HG03378 (cell line): Measurements from ENCODE around the gene IQSEC2.

Source experiments
- ATAC-seq: cut with Tn5 transposase; IDR thresholded peaks from one replicate; pipeline ENCODE4 v1.9.1; 2021; ENCODE audit warnings: mild to moderate bottlenecking, moderate library complexity; ENCODE audit not compliant: unreplicated experiment

Gene IQSEC2

GRCh38 chrX:53305219-53305995, 24.0 kb upstream of the IQSEC2 start:
- ATAC-seq = no peak

DNA sequence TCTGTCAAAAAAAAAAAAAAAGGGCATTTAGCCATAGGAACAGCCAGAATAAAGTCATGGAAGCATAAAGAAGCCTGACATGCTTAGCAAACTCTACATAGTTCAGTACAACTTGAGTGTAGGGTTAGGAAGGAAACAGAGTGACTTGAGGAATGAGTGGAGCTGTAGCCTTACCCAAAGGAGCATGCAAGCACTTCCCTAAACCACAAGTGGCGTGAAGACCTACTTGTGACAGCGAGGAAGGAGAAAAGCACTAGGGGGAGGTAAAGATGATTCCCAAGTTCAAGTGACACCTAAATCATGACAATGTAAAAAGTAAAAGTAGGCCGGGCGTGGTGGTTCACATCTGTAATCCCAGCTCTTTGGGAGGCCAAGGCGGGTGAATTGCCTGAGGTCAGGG, 21.8 kb upstream of the IQSEC2 start:
- ATAC-seq = no peak

DNA sequence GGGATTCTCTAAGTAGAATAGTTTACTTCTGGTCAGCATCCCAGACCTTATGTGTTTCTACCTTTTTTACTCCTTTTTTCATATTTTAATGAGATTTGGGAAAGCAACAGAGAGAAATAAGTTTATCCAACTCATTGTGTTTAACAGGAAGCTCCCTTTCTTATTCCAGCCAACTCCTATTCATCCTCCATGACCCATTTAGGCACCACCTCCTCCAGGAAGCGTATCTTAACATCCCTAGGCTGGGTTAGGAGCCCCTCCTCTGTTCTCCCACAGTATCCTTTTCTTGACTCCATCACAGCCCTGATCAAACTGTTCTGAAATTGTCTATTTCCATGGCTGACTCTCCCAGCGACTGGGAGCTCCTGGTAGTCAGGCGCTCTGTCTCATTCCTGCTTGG, 18.8 kb upstream of the IQSEC2 start:
- no peak for ATAC-seq

GRCh38 chrX:53294024-53294648, 12.8 kb upstream of the IQSEC2 start:
- ATAC-seq = no peak

GRCh38 chrX:53291596-53291995, 10.2 kb upstream of the IQSEC2 start:
- no peak for ATAC-seq

- ATAC-seq = no peak
Measured at GRCh38 chrX:53290441-53291041, 9.2 kb upstream of the IQSEC2 start.

GRCh38 chrX:53288189-53288588, 6.8 kb upstream of the IQSEC2 start:
- no peak for ATAC-seq

- no peak for ATAC-seq
Measured at GRCh38 chrX:53287493-53288138, 6.2 kb upstream of the IQSEC2 start.

DNA sequence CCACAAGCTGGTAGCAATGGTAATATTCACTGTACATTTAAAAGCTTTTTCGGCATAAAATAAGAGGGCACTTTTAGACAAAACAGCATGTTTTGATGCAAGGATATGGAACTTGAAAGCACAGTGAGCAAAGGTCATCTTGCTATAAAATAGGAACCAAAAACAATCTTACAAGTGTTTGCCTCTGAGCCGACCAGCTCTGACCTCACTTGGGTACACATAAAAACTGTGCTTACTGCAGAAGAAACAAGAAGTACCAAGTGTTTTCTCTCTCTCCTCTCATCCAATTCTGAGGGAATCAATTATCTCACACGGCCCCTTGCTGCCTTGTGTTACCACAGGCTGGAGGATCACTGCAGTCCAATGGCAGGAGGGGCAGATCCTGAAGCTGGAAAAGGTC, 4.8 kb upstream of the IQSEC2 start:
- no peak for ATAC-seq

DNA sequence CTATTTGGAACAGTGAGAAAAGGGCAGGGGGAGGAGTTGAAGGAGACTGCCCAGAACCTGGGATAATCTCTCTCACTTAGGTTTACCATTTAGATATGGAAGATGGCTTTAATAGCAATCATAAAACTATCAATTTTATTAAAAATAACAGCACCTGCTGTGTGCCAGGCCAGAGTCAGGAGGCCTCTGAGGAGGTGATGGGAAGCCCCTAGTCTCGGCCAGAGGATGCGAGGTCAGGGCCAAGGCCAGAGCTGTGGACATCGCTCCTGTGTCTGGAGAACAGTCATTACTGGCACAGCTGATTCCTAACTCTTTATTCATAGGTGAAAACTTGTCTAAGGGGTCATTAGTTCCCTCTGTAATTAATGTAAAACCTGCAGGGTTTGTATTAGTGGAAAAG, 4.2 kb upstream of the IQSEC2 start:
- ATAC-seq = no peak

GRCh38 chrX:53284684-53285447, 3.5 kb upstream of the IQSEC2 start:
- no peak for ATAC-seq

- ATAC-seq = no peak
Measured at GRCh38 chrX:53283567-53283966, 2.2 kb upstream of the IQSEC2 start.

GRCh38 chrX:53283099-53283498, 1.7 kb upstream of the IQSEC2 start:
- no peak for ATAC-seq

- ATAC-seq = no peak
Measured at GRCh38 chrX:53281963-53282695, 745 bp upstream of the IQSEC2 start.

DNA sequence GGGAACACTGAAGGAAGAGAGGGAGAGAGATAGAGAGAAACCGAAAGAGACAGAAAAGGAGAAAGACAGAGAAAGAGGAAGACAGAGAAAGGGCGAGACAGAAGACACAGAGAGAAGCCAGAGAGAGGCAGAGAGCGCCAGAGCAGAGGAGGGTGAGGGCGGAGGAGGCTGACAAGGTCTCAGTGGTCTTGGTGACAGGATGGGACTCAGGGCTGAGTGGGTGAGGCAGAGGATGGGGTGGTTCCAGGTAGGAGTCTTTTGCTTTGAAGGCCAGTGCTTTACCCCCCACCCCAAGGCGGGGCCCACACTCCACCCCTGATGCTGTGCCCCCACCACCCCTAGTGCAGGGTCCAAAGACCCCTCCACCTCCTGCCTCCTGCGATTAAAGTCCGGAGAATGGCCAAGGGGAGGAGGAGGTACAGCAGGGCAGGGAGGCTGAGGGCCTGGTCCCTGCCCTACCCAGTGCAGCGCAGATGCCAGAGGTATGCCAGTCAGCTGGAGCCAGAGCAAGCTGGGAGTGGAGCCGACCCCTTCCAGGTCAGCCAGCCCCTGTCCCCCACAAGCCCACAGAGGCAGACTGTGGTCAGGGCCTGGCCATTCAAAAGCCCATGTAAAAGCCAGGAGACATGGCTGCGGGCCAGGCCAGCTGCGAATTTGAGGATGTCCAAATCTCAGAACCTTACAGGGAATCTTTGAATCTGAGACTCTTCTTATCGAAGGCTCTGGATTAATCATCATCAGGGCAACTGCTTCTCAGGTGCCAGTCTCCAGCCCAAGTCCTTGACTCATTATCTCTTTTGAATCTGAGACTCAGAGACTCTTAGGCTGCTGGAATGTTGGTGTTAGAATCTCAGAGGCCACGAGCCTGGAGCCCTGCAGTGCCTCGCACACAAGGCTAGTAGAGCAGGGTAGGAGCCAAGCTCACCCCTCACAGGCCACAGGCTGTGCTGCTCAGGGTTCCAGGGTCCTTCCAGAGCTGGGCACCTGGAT, 758 bp downstream of the IQSEC2 start:
- ATAC-seq = no peak

DNA sequence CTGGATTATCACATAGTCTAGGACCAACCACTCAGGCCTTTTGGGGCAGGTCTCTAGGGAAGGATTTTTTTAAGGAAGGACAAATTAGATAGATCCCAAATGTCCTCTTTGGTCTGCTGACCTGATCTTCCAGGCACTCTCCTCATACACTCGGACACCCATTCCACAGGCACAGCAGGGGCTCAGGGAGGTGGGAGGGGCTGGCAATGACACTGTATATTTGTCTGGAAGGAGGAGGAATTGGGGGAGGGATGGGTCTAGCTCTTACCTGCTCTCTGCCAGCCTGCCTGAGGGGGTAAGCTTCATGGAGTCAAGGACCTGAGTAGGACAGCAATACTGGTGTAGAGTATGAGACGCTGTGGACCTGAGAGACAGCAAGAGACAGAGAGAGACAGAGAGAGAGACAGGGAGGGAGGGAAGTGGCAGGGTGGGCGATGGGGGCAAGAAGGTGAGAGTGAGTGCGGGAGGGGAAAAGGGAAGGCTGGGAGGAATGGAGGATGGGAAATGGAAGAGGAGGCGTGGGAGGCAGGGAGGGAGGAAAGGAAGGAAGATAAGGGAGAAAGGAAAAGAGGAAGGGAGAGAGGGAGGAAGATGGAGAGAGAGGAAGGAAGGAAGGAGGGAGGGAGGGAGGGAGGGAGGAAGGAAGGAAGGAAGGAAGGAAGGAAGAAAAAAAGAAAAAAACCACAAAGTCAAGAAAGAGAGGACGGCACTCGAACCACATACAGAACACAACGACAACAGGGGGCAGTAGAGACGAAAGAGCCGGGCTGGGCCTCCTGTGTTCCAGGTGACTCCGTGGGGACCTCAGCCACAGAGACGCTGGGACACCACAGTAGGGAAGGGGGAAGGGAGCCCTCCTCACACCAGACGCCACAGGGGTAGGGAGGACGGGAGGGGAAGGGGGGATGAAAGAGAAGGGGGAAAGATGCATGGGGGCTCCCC, 1.8 kb downstream of the IQSEC2 start:
- ATAC-seq = no peak

GRCh38 chrX:53272808-53273337, 8.5 kb downstream of the IQSEC2 start:
- no peak for ATAC-seq
